ENCODE data around the gene CYFIP2. TPM values are rescaled to one million over a fixed set of nuclear protein-coding genes. Genes with fewer than 3 reads are reported as not detected.

CYFIP2 gene
- polyA plus RNA-seq, 1 experiment, result 4.4 TPM

- Histone ChIP-seq H3K27me3 (ENCODE audit: control insufficient read depth, insufficient read depth, low read length) (no peaks in the 10 kb centered on the region), H3K4me3 (ENCODE audit: low read depth, low read length) (no peak overlapping the region), H3K36me3 (ENCODE audit: control insufficient read depth, insufficient read depth, low read length) (no peaks in the 10 kb centered on the region)
- no peak for TF ChIP-seq CTCF (IDR thresholded peaks at IDR 0.05; ENCODE audit: insufficient read depth, low read depth, low read length)
- CTCF ChIA-PET, result interaction anchor here (1.2 to 2.1 kb wide), 2 partner anchors 11 to 17 kb away, joined by 3 to 5 read pairs; partner anchors contain the start of gene NIPAL4
- DNase-seq (ENCODE audit: low read depth), result no peak
- POLR2A ChIA-PET, result no interaction called here
These were observed 177.2 kb downstream of the CYFIP2 start for GRCh38 chr5:157443041-157443549.

DNA sequence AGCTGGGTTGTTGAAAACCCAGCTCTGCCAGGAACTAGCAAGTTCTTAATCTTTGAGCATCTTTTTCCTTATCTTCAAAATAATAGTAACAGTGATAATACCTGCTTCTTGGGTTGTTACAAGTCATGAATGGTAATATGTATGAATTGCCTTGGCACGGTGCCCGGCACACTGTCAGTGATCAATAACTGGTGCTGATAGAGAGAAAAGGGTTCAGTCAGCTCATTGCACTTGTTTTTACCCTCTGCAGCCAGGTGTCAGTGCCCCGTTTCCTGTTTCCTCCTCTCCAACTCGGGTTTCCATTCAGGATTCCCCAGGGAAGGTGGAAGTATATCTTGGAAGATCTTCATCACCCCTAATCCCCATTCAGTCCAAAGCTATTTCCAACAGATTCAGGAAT lies 178.3 kb downstream of the CYFIP2 start:
- ChIA-PET POLR2A (no interaction called here), CTCF (interaction anchor here (1.1 to 2.1 kb wide), 3 partner anchors 12 to 273 kb away, joined by 3 to 5 read pairs (median 5); no protein-coding TSS in a partner anchor)
- H3K27me3 ChIP-seq (ENCODE audit: control insufficient read depth, insufficient read depth, low read length), result no peaks in the 10 kb centered on the region
- no peak for DNase-seq (ENCODE audit: low read depth)
- TF ChIP-seq CTCF (IDR thresholded peaks at IDR 0.05; ENCODE audit: insufficient read depth, low read depth, low read length), result no peak
- H3K36me3 ChIP-seq (ENCODE audit: control insufficient read depth, insufficient read depth, low read length), result no peaks in the 10 kb centered on the region
- H3K4me3 ChIP-seq (ENCODE audit: low read depth, low read length), result no peak overlapping the region

Other genes starting within 250 kb of the CYFIP2 start
- gene HAVCR1, start 207.0 kb upstream of the CYFIP2 start, polyA plus RNA-seq (2011; rRNA removed), result not detected in 2 replicates
- gene HAVCR2, start 157.1 kb upstream of the CYFIP2 start, polyA plus RNA-seq (2011; rRNA removed), result 0.05 TPM in 1 of 2 replicates, not detected in the other
- gene MED7, start 123.3 kb upstream of the CYFIP2 start, polyA plus RNA-seq (2011; rRNA removed), result 5.7 and 13.5 TPM in 2 replicates
- not detected in 2 replicates for gene GARIN3, start 99.9 kb upstream of the CYFIP2 start, polyA plus RNA-seq (2011; rRNA removed)
- gene ITK, start 85.3 kb upstream of the CYFIP2 start, polyA plus RNA-seq (2011; rRNA removed), result not detected in 2 replicates
- 2.2 and 4.4 TPM in 2 replicates for gene NIPAL4, start 194.1 kb downstream of the CYFIP2 start, polyA plus RNA-seq (2011; rRNA removed)